C4-2B (cell line): Measurements from ENCODE around the gene SLC2A4RG.

ENCODE experiments used
- ZFX ChIP-seq: fragments of 450-650 bp; IDR thresholded peaks from 2 replicates; pipeline ENCODE4 v1.6.1; 2017
- TF ChIP-seq, protein P1 (sequence below): fragments of 450-650 bp; conservative IDR thresholded peaks from 2 replicates; pipeline ENCODE4 v1.5.1; 2017; ENCODE audit warnings: mild to moderate bottlenecking

GRCh38 chr20:63741354-63741675 lies 1.7 kb downstream of the SLC2A4RG start:
- TF ChIP-seq, protein P1, sequence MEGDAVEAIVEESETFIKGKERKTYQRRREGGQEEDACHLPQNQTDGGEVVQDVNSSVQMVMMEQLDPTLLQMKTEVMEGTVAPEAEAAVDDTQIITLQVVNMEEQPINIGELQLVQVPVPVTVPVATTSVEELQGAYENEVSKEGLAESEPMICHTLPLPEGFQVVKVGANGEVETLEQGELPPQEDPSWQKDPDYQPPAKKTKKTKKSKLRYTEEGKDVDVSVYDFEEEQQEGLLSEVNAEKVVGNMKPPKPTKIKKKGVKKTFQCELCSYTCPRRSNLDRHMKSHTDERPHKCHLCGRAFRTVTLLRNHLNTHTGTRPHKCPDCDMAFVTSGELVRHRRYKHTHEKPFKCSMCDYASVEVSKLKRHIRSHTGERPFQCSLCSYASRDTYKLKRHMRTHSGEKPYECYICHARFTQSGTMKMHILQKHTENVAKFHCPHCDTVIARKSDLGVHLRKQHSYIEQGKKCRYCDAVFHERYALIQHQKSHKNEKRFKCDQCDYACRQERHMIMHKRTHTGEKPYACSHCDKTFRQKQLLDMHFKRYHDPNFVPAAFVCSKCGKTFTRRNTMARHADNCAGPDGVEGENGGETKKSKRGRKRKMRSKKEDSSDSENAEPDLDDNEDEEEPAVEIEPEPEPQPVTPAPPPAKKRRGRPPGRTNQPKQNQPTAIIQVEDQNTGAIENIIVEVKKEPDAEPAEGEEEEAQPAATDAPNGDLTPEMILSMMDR = no peak
- no peak for TF ChIP-seq ZFX
